Sigmoid colon (tissue), 4 donors: ENCODE measurements around the gene ERI3.

ENCODE experiments used
- EP300 ChIP-seq, 4 donors: sonication (generic); formaldehyde crosslinking; IDR thresholded peaks; one replicate each; pipeline ENCODE4 v1.6.1; 2017; ENCODE audit warnings: antibody characterized with exemption in 4 of 4
- POLR2A ChIP-seq, 2 donors: fragments of 450-650 bp; IDR thresholded peaks; one replicate each; pipeline ENCODE4 v1.6.1; 2016; ENCODE audit warnings: antibody characterized with exemption in 2 of 2, mild to moderate bottlenecking in 2 of 2, moderate library complexity in 2 of 2
- POLR2AphosphoS5 ChIP-seq, 4 donors: sonication (generic); formaldehyde crosslinking; IDR thresholded peaks; one replicate each; pipeline ENCODE4 v1.6.1; 2017; ENCODE audit warnings: antibody characterized with exemption in 4 of 4
- TF ChIP-seq, protein P1 (sequence below), 4 experiments: fragments of 450-650 bp in 3 of 4; fragments of 200-600 bp in 1 of 4; IDR thresholded peaks; one replicate each; pipeline ENCODE4 v1.5.1; 2016 to 2019; ENCODE audit warnings: antibody characterized with exemption in 4 of 4, mild to moderate bottlenecking in 3 of 4, moderate library complexity in 2 of 4

DNA sequence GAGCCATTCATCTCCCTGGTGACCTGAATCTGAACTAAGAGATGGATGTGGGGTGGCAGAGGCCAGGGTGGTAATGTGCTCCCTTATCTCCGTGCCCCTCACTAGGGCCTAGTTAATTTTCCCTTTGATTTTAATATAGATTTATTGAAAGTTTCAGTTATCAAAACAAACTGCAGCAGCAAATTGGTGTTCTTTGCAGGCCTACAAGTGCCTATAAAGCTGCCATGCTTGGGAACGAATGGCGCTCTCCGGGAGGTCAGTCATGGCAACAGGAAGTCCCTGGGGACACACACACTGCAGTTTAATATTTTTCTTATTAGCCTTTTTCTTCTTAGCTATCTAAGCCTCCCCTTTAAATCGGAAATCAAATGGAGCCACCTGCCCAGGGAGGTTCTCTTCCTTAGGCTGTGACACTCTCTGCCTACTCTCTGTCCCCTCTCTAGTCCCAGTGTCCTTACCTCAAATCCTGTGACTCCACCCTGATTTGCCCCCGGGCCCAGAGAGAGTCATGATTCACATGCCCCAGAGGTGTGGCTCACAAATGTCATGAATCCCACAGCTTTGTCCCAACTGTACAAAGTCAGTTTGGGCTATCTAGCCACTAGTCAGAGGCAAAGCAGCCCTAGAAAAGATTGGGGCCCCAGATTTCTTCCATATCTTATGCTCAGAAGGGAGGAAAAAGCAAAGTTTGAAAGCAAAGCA, 4.3 kb upstream of the ERI3 start:
- TF ChIP-seq, protein P1, sequence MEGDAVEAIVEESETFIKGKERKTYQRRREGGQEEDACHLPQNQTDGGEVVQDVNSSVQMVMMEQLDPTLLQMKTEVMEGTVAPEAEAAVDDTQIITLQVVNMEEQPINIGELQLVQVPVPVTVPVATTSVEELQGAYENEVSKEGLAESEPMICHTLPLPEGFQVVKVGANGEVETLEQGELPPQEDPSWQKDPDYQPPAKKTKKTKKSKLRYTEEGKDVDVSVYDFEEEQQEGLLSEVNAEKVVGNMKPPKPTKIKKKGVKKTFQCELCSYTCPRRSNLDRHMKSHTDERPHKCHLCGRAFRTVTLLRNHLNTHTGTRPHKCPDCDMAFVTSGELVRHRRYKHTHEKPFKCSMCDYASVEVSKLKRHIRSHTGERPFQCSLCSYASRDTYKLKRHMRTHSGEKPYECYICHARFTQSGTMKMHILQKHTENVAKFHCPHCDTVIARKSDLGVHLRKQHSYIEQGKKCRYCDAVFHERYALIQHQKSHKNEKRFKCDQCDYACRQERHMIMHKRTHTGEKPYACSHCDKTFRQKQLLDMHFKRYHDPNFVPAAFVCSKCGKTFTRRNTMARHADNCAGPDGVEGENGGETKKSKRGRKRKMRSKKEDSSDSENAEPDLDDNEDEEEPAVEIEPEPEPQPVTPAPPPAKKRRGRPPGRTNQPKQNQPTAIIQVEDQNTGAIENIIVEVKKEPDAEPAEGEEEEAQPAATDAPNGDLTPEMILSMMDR (IDR thresholded peaks at IDR 0.05): no peak
- no peak for TF ChIP-seq POLR2A (IDR thresholded peaks at IDR 0.05)
- TF ChIP-seq EP300 (IDR thresholded peaks at IDR 0.05): no peak
- TF ChIP-seq POLR2AphosphoS5 (IDR thresholded peaks at IDR 0.05): no peak
